BLaER1 (cell line): Measurements from ENCODE around the gene RAP1GAP.

Experiments used
- H3K27ac ChIP-seq: shearing (Covaris generic); formaldehyde crosslinking; 2 replicates; pipeline ENCODE4 v1.8.1; 2022
- H3K27me3 ChIP-seq: shearing (Covaris generic); formaldehyde crosslinking; 2 replicates; pipeline ENCODE4 v1.8.1; 2022
- H3K36me3 ChIP-seq: shearing (Covaris generic); formaldehyde crosslinking; 2 replicates; pipeline ENCODE4 v1.8.1; 2022
- H3K4me1 ChIP-seq: shearing (Covaris generic); formaldehyde crosslinking; 2 replicates; pipeline ENCODE4 v1.8.1; 2022
- H3K4me2 ChIP-seq: shearing (Covaris generic); formaldehyde crosslinking; 2 replicates; pipeline ENCODE4 v1.8.1; 2022
- H3K4me3 ChIP-seq: shearing (Covaris generic); formaldehyde crosslinking; 2 replicates; pipeline ENCODE4 v1.8.1; 2022
- H3K9ac ChIP-seq: shearing (Covaris generic); formaldehyde crosslinking; 2 replicates; pipeline ENCODE4 v1.8.1; 2022
- H3K9me3 ChIP-seq: shearing (Covaris generic); formaldehyde crosslinking; 2 replicates; pipeline ENCODE4 v1.8.1; 2022
- H4K20me1 ChIP-seq: shearing (Covaris generic); formaldehyde crosslinking; 2 replicates; pipeline ENCODE4 v1.8.1; 2022
- Cebpa-rat ChIP-seq: shearing (Covaris generic); IDR thresholded peaks from 2 replicates; pipeline ENCODE4 v1.8.1; 2022

RAP1GAP gene

DNA sequence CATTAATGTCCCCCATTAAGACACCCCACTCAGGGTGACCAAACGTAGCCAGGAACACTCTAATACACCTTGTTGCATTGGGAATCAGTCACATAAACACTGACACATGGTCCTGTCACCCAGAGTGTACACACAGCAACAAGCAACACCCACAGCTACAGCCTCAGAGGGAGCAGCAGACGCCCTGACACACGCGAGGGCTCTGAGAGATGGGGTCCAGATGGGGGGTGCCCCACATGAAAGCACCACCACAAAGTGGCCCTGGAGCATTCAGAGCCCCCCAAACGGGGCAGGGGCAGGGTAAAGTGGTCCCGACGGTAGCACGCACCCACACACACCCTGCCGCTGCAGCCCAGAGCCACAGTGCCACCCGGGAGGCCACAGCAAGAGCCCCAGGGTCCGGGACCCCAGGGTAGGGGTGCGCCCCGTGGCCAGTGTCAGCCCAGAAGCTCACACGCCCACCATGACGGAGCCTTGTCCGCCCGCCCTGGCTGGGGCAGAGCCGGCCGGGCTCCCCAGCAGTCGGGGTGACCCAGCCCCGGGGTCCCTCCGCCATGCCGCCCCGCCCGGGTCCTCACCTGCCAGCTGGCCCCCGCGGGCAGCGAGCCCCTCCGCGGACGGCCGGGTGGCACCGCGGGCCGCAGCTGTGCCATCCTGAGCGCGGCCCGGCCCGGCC is 47.3 kb downstream of the RAP1GAP start:
- Histone ChIP-seq H3K4me2 (no peak overlapping the region), H3K4me3 (no peak overlapping the region), H3K9ac (no peak overlapping the region), H3K27me3 (no peaks in the 10 kb centered on the region), H3K4me1 (peaks cover 31% of the 10 kb centered on the region), H3K9me3 (no peaks in the 10 kb centered on the region), H4K20me1 (peaks cover 12% of the 10 kb centered on the region; the same call in 1 of the 2 replicates), H3K27ac (no peak overlapping the region), H3K36me3 (no peaks in the 10 kb centered on the region)
- no peak for TF ChIP-seq Cebpa-rat

GRCh38 chr1:21621051-21621450 is 48.1 kb downstream of the RAP1GAP start:
- H3K4me3 ChIP-seq = no peak overlapping the region
- H3K27me3 ChIP-seq = no peaks in the 10 kb centered on the region
- H3K36me3 ChIP-seq = no peaks in the 10 kb centered on the region
- H3K4me2 ChIP-seq = no peak overlapping the region
- H3K4me1 ChIP-seq = peaks cover 31% of the 10 kb centered on the region
- H4K20me1 ChIP-seq = peaks cover 12% of the 10 kb centered on the region; the same call in 1 of the 2 replicates
- H3K9me3 ChIP-seq = no peaks in the 10 kb centered on the region
- no peak overlapping the region for H3K27ac ChIP-seq
- TF ChIP-seq Cebpa-rat = no peak
- no peak overlapping the region for H3K9ac ChIP-seq

DNA sequence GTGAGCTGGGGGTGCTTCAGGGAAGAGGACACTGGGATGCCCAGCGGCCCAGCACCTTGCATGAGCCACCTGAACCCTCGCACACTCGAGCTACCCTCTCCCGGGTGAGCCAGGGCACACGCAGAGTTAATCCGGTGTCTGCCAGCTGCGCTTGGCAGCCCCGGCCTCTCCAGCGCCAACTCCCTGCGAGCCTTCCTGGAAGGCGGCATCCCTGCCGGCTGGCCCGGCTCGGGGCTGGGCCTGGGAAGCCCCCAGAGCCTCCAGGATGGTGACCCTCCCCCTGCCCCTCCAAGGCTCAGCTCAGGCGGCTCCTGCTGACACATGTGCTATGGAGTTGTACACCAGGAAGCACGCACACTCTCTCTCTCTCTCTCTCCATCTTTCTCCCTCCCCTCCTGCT is 48.7 kb downstream of the RAP1GAP start:
- no peak overlapping the region for H3K27ac ChIP-seq
- no peaks in the 10 kb centered on the region for H3K27me3 ChIP-seq
- H3K4me1 ChIP-seq = peaks cover 31% of the 10 kb centered on the region
- H3K9me3 ChIP-seq = no peaks in the 10 kb centered on the region
- H3K4me2 ChIP-seq = peak overlapping the region; percentile 12; the same call in 1 of the 2 replicates
- H3K9ac ChIP-seq = no peak overlapping the region
- no peaks in the 10 kb centered on the region for H3K36me3 ChIP-seq
- no peak overlapping the region for H3K4me3 ChIP-seq
- TF ChIP-seq Cebpa-rat = no peak
- H4K20me1 ChIP-seq = peaks cover 12% of the 10 kb centered on the region; the same call in 1 of the 2 replicates

DNA sequence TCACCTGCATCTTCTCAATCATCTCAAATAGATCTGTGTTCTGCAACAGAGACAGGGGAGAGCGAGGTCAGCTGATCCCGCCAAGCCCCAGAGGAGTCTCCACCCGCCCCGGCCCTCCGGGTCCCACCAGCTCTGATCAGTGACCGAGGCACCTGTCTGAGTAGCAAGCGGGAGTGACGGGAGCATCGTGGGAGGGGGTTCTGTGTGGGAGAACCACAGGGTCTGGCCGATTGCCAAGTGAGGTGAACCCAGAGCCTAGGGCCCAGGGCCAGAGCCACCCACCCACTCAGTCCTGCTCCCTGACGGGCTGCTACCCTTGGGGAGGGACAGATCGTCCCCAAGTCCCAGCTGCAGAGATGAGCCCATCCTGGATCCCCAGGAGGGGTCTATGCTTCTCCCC is 49.1 kb downstream of the RAP1GAP start:
- H3K27me3 ChIP-seq = no peaks in the 10 kb centered on the region
- H3K36me3 ChIP-seq = no peaks in the 10 kb centered on the region
- no peaks in the 10 kb centered on the region for H3K9me3 ChIP-seq
- H3K27ac ChIP-seq = no peak overlapping the region
- no peak overlapping the region for H3K4me3 ChIP-seq
- peaks cover 12% of the 10 kb centered on the region; the same call in 1 of the 2 replicates for H4K20me1 ChIP-seq
- peaks cover 31% of the 10 kb centered on the region for H3K4me1 ChIP-seq
- no peak overlapping the region for H3K9ac ChIP-seq
- no peak for TF ChIP-seq Cebpa-rat
- H3K4me2 ChIP-seq = peak overlapping the region; percentile 12; the same call in 1 of the 2 replicates

- H3K9ac ChIP-seq = no peak overlapping the region
- H3K9me3 ChIP-seq = no peaks in the 10 kb centered on the region
- TF ChIP-seq Cebpa-rat = no peak
- H3K27me3 ChIP-seq = no peaks in the 10 kb centered on the region
- no peaks in the 10 kb centered on the region for H3K36me3 ChIP-seq
- no peak overlapping the region for H3K4me3 ChIP-seq
- peaks cover 31% of the 10 kb centered on the region for H3K4me1 ChIP-seq
- no peak overlapping the region for H3K27ac ChIP-seq
- peak overlapping the region; percentile 9; the same call in 1 of the 2 replicates for H3K4me2 ChIP-seq
- peaks cover 12% of the 10 kb centered on the region; the same call in 1 of the 2 replicates for H4K20me1 ChIP-seq
Measured at GRCh38 chr1:21619375-21619947, 49.7 kb downstream of the RAP1GAP start.

DNA sequence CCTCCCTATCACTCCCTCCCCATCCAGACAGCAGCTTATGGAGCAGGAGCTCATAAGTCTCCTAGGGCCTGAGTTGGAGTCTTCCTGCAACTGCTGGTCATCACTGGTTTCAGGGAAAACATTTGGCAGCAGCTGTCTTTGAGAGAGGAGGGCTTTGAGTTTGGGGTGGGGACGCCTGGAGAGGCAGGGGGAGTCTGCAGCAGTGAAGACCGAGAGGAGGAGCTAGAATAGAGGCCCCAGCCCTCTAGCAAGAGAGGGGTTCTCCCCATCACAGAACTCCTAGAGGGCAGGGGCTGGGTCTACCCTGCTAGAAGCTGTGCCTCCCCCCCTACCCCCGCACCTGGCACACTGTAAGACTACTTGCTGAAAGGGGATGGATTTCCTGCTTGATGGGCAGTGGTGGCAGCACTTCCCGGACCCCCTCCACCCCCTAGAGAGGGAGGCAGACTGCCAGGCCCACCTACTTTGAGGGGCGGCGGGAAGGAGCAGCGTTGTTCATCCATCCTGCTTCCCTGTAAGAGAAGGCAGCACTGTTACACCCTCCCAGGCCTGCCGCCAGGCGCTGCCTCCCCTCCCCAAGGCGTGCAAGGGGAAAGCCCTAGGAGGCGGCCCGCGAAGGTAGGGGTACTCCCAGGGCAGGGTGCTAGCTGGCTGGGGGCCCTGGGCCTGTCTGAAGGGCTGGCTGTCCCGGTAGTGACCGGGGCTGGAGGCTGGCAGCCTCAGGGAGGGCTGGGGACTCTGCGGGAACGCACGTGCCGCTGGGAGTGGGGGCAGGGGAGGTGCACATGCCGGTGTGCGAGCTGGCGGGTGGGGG is 50.4 kb downstream of the RAP1GAP start:
- Histone ChIP-seq H3K9ac (no peak overlapping the region), H3K27ac (no peak overlapping the region), H3K4me2 (no peak overlapping the region), H3K27me3 (no peaks in the 10 kb centered on the region), H4K20me1 (peaks cover 12% of the 10 kb centered on the region; the same call in 1 of the 2 replicates), H3K36me3 (no peaks in the 10 kb centered on the region), H3K4me3 (no peak overlapping the region), H3K4me1 (peaks cover 29% of the 10 kb centered on the region), H3K9me3 (no peaks in the 10 kb centered on the region)
- TF ChIP-seq Cebpa-rat = no peak

DNA sequence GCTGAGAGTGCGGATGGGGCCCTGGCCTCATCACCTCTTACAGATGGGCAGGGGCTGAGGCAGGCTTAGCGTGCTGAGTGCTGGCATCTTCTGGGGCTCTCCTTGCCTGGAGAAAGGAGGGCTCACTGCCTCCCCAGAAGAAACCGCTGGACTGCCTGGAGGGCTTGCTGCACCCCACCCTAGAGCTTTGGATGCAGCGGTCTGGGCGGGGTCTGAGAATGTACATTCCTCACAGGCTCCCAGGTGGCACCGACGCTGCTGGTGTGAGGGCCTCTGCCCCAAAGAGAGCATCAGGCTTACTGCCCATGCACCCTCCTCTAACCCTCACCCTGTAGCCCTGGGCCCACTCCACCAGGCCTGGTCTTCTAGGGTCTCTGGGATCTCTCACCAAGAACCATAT is 51.1 kb downstream of the RAP1GAP start:
- Histone ChIP-seq H3K27me3 (no peaks in the 10 kb centered on the region), H3K27ac (no peak overlapping the region), H3K36me3 (no peaks in the 10 kb centered on the region), H3K4me1 (peaks cover 22% of the 10 kb centered on the region), H4K20me1 (peaks cover 12% of the 10 kb centered on the region; the same call in 1 of the 2 replicates), H3K9ac (no peak overlapping the region), H3K4me2 (no peak overlapping the region), H3K9me3 (no peaks in the 10 kb centered on the region), H3K4me3 (no peak overlapping the region)
- no peak for TF ChIP-seq Cebpa-rat

- H3K9ac ChIP-seq = no peak overlapping the region
- peaks cover 18% of the 10 kb centered on the region for H3K4me1 ChIP-seq
- H3K27ac ChIP-seq = no peak overlapping the region
- no peaks in the 10 kb centered on the region for H3K9me3 ChIP-seq
- H4K20me1 ChIP-seq = peaks cover 12% of the 10 kb centered on the region; the same call in 1 of the 2 replicates
- H3K27me3 ChIP-seq = no peaks in the 10 kb centered on the region
- no peaks in the 10 kb centered on the region for H3K36me3 ChIP-seq
- TF ChIP-seq Cebpa-rat = no peak
- no peak overlapping the region for H3K4me3 ChIP-seq
- no peak overlapping the region for H3K4me2 ChIP-seq
Measured at GRCh38 chr1:21617126-21617738, 51.9 kb downstream of the RAP1GAP start.

GRCh38 chr1:21616372-21616771 is 52.8 kb downstream of the RAP1GAP start:
- Histone ChIP-seq H3K36me3 (no peaks in the 10 kb centered on the region), H3K4me1 (peaks cover 18% of the 10 kb centered on the region), H3K27ac (no peak overlapping the region), H3K4me2 (no peak overlapping the region), H4K20me1 (peaks cover 12% of the 10 kb centered on the region; the same call in 1 of the 2 replicates), H3K9me3 (no peaks in the 10 kb centered on the region), H3K27me3 (no peaks in the 10 kb centered on the region), H3K9ac (no peak overlapping the region), H3K4me3 (no peak overlapping the region)
- no peak for TF ChIP-seq Cebpa-rat
